Measurements from ENCODE around the gene MTG1. TPM values are rescaled to one million over a fixed set of nuclear protein-coding genes. Genes with fewer than 3 reads are reported as not detected.

MTG1 gene
- total RNA-seq, 4 donors from 2014 or later, result 14.8 to 29.7 (median 23.1) TPM

DNA sequence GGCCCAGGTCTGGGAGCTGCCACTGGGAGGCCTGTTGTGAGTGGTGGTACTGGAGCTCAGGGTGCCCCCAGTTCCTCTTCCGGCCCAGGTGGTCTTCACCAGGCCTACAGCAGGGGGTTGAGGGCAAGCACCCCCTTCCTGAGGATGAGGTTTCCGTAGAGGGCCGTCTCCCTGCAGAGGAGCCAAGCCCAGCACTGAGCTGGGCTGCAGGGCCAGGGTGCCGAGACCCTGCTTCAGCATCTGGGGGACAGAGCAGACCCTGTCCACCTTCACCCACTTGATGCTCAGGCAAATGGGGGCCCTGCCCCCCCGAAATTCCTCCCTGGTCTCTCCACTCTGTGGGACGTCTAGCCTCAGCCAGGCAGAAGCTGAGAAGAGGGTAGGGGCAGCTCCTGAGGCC, 38.7 kb upstream of the MTG1 start:
- TF ChIP-seq CTCF (IDR thresholded peaks at IDR 0.05; ENCODE audit: low read depth), result no peak

GRCh38 chr10:133355991-133356390, 38.0 kb upstream of the MTG1 start:
- no peak for TF ChIP-seq CTCF (IDR thresholded peaks at IDR 0.05; ENCODE audit: low read depth)

- TF ChIP-seq CTCF (IDR thresholded peaks at IDR 0.05; ENCODE audit: low read depth), result no peak
Measured at GRCh38 chr10:133356549-133357284, 37.2 kb upstream of the MTG1 start.

- TF ChIP-seq CTCF (IDR thresholded peaks at IDR 0.05; ENCODE audit: low read depth), result no peak
Measured at GRCh38 chr10:133357285-133358161, 36.4 kb upstream of the MTG1 start, which contains the start of gene FUOM. Gene FUOM (minus strand): TSS chr10:133358019. CDS start chr10:133358007, 12 bp downstream.

- no peak for TF ChIP-seq CTCF (IDR thresholded peaks at IDR 0.05; ENCODE audit: low read depth)
Measured at GRCh38 chr10:133358162-133358924, 35.6 kb upstream of the MTG1 start.

GRCh38 chr10:133358925-133359310, 35.0 kb upstream of the MTG1 start:
- no peak for TF ChIP-seq CTCF (IDR thresholded peaks at IDR 0.05; ENCODE audit: low read depth)
